Lung microvascular endothelial cell (primary cell): ENCODE data around the gene NAPEPLD. TPM values are rescaled to one million over a fixed set of nuclear protein-coding genes. Genes with fewer than 3 reads are reported as not detected.
"Not testable (repeated sequence)": the region's sequence is repeated elsewhere in the genome, so short reads cannot be mapped to it uniquely, and the experiment has no call there.

ENCODE experiments used
- DNase-seq, 2 donors: peaks; one replicate each; pipeline versions ENCODE4 v3.0.0 to v3.0.0-alpha.2; 2010; ENCODE audit warnings: low read depth in 2 of 2
- total RNA-seq: library from RNA; depleted of rRNA; stranded (reverse); fragments of >200 nt; gene quantifications from 2 replicates; pipeline ENCODE4 v1.2.1, GENCODE V29; 2014

NAPEPLD gene
- 2.4 and 3.0 TPM in 2 replicates for total RNA-seq

DNA sequence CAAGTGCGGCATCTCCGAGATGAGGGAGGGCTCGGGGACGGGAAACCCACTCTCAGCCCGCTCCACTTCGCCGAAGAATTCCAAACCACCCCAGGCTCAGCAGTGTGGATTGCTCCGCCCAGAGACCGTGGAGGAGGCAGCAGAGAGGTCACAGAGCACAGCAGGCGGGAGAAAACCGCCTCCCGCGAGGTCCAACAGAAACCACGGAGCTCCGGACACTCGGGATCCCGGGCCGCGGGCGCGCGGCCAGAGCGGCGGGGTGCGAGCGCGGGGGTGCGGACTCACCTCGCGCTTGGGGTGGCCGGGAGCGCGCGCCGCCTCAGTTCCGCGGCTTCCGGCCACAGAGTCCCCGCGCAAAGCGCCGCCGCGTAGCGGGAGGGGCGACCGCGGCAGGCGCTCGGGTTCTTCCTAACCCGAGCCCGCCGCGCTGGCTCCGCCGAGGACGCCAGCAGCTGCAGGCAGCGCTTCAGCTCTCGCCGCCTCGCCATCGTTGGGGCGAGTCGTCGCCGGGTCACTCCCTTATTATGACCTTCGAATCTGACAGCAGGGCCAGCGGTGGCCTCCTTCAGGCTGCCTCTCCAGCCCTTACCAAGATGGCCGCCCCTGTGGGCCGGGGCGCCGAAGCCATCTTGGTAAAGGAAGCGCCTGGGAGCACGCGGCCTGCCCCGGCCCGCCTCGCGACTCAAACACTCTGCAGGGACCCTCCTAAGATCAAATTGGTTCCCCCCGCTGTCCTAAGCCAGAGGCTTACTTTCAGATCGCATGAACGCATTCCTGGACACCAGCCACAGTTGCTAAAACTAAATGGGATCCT is at the start of gene NAPEPLD:
Gene NAPEPLD (minus strand): TSS at position 106 of the 814 bp plus-strand sequence. CDS start 20,323 bp downstream, outside the sequence.
- peak; percentile 84 to 85 for DNase-seq

DNA sequence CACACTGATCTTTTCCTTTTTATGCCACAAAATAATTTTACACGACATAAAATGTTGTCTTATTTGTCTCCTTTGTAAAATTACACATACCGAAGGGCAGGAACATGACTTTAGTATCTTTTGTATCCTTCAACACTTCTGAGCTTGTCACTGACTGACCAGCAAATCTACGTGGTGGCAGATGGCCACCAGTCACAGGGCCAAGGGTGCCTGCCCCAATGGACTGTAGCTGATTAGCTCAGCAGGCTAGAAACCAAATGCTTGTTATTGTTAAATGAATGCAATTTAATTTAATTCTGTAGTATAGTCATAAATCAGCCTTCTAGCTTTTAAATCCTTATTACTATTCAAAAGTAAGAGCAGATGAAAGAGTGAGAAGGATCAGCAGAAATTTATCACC is 49.2 kb upstream of the NAPEPLD start:
- DNase-seq = not testable (repeated sequence)

DNA sequence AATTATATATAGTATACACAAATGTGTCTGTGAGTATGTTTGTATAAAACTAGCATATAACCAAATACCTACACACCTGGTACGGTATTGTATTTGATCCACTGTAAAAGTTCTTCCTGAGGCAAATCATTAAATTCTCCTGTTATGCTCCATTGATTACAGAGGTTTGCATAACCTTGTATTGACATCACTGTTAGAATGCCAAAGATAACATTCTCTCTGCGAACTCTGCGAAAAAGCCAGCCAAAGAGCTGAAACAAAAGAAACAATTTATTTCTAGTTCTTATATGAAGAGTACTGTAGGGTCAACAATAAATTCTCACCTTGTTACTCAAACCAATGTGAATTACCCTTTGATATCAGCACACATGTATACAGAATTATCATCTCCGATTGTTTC is 46.5 kb upstream of the NAPEPLD start:
- peak in 1 of 2 donors; percentile 49 for DNase-seq

DNA sequence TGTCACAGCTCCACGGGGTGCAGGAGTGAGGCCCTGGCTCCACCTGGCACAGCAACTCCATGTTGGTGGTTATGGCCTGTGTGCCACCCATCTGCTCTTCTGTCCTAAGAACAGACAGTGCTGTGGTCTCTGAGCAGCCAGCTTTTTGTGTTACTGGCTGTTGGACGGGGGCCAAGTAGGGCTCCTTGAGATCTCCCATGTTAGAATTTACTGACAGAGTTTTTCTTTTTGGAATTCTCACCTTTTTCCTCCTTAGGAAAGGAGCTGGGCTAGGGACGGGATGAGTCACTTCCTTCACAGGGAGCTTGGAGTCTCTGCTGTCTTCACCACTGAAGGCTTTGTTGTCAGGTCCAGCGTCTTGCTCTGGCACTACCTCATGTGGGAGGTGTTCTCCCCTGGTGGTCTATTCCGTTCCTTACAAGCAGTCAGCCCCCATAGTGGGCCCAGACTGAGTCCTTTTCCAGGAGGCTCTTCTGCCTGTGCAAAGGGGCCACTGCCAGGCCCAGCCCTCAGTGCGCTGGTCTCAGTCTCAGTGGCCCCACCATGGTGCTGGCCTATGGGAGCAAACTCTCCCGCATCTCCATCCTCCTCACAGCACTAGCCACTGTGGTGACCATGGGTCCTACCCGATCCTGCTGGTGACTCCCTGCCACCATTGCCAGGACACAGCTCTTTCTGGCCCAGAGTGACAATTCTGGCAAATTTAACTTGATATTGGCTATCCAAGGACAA is 23.7 kb upstream of the NAPEPLD start:
- DNase-seq = not testable (repeated sequence)

DNA sequence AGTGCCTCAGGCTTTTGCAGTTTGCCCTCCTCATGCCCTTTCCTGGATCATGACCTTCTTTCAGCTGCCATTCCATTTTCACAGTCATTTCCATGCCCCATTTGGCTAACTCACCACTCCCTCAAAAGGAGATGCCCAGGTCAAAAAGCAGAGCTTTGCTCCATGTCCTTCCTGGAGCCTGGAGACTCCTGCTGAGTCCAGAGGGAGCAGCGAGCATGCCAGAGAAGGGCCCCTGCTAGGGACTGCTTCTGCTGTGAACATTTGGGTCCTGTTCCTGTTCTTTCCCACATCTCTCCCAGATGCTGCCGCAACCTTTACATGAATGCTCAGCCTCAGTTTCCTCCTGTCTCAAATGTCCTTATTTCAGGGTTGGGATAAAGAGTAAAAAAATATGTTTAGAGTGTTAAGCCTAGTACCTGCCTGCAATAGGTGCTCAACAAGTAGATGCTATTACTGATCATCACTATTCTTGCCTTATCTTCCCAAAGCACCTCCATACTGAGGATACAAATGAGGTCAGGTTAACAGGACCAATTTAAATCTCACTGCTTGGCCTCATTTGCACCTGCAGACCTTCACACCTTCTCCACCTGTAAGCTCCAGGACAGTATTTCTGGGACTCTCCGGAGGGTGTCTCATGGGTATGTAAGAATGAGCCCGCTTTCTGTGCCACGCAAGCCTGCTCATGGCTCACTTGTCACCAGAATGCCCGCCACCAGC is 23.0 kb upstream of the NAPEPLD start:
- DNase-seq = not testable (repeated sequence)

DNA sequence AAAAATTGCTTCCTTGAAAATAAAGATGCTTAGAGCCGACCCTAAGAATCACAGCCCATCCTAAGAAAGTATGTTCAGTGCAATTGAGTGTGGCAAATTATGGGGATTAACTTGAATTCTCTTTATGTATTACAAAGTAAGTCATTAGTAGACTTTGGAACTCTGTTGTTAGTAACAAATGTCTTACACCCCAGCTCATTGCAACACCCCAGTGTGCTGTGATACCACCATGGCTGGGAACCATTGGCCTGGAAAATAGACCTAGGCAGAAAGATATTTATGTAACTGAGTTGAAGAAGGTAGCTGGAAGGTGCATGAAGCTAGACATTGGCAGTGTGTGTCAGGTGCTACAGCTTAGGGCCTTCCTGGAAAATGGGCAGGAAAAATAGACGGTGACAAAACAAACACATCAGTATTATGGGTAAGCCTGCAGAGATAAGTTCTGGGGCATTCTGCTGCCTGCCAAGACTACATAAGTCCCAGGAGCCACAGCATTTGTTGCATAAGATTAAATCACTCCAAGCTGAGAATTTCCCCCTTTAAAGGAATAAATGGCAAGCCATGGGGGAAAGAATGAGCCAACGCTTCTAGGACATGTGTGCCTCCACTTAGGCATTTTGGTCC is 18.1 kb upstream of the NAPEPLD start:
- not testable (repeated sequence) for DNase-seq

DNA sequence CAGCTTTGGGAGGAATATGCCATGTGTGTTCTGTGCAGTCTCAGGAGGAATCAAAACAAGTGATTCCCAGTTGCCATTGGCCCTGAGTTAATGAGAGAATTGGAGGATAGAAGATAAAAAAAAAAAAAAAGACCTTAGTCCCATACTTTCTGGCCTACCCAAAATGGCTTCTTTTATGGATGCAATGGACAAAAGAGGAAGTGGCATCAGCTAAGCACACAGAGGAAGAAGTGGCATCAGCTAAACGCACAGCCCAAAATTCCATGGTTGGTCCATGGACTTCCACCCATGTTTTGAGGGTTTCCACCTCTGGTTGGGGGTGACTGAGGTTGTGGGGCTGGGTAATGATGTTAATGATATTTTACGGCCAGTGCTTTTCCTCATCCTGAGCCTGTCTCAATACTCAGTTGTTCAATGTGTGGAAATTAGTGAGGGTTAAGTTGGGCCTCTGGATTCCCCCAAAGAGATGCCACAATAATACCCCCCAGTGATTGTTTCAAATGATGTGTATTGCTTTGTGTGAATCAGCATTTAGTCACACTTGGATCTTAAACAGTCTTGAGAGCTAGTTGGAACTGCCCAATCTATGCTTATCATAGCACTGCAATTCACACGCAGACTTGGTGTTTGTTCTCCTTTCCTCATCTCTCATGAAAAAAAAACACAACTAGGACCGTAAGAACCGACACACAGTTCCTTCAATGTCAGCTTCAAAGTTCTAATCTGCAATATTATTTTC is 14.4 kb upstream of the NAPEPLD start:
- not testable (repeated sequence) for DNase-seq

DNA sequence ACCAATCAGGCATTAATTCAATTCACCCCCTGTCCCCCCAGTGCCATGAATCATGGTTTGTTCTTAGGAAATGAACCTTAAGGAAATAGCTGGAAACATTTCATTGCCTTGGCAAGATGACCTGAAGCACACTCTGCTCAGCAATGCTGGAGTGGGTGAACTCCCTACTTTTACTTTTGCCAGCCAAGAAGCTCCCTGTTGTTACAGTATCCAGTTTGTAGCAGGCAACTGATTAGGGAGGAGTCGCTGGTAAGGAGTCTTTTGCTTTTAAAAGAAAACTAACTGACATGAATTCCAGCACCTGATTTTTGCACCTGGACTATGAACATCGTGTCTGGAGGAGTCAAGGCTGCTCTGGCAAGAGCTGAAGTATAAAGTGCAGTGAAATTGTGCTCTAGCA is 13.7 kb upstream of the NAPEPLD start:
- peak in 1 of 2 donors; percentile 41 for DNase-seq

DNA sequence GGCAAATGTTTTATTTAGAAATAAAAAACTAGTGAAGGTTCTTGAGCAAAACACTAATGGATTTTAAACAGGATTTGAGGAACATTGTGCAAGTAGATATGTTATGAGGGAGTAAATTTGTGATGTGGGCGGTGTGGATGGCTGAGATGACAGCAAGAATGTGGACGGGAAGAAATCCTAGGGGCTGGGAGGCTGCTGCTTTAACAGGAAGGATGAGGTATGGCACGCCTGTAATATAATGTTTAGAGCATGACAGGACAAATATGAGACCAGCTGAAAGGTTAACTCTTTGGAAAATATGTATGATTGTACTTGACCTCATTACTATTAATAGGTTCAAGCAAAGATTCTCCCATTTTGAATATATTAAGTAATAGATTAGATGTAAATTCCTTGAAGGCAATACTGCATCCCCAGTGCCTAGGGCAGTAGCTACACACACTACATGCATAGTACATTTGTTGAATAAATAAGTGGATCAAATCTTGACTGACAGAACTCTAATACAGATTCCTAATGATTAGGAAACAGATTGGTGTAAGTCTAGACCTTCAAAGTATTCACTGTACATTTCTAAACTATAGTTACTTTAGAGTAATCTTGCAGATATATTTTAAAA is 13.2 kb upstream of the NAPEPLD start:
- DNase-seq = not testable (repeated sequence)

DNA sequence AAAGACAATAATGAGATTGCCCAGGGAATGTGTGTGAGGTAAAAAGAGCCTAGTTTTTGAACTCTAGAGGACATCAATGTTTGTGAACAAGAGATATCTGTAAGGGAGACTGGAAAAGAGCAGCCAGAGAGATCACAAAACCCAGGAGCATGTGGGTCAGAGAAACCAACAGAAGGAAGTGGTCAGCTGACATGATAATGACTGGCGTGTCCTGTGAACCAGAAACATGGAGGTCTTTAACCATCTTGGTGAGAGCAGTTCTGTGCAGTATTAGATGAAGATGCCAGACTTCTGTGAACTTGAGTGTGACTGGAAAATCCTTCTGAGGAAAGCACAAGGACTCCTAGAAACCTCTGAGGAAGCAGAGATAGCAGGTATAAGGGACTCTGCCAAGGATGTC is 10.2 kb upstream of the NAPEPLD start:
- not testable (repeated sequence) for DNase-seq

DNA sequence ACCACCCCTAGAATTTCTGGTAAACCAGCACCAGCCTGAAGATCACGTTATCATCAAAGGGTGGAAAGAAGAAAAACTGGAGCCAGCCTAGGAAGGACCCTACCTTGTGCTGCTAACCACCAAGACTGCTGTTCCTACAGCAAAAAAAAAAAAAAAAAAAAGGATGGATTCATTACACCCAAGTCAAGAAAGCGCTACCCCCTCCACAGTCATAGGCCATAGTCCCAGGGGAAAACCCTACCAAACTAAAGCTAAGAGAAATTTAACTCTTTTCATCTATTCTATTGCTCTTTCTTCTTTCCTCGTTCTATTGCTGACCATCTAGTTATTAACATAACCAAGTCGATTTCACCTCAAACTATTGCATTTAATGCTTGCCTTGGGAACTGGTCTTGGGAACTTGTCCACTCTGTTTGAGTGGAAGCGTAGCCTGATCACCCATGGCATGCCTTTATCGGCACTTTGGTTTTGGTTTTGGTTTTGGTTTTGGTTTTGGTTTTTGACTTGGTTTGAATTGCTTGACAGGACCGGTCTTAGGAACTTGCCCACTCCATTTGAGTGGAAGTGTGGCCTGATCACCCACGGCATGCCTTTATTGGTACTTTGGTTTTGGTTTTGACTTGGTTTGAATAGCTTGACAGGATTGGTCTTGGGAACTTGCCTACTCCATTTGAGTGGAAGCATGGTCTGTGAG is 6.6 kb upstream of the NAPEPLD start:
- not testable (repeated sequence) for DNase-seq

DNA sequence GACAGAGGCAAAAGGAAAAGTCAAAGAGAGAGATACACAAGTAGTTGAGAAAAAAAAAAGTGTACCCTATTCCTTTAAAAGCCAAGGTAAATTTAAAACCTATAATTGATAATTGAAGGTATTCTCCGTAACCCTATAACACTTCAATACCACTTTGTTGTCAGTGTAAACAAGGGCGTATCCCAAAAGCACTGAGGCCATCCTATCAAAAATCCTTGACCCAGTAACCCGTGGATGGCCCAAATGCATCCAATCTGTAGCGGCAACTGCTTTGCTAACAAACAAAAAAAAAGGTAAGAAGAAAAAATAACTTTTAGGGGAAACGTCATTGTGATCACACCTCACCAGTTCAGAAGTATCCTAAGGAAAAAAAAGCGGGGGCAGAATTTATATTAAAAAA is 5.1 kb upstream of the NAPEPLD start:
- DNase-seq = no peak

DNA sequence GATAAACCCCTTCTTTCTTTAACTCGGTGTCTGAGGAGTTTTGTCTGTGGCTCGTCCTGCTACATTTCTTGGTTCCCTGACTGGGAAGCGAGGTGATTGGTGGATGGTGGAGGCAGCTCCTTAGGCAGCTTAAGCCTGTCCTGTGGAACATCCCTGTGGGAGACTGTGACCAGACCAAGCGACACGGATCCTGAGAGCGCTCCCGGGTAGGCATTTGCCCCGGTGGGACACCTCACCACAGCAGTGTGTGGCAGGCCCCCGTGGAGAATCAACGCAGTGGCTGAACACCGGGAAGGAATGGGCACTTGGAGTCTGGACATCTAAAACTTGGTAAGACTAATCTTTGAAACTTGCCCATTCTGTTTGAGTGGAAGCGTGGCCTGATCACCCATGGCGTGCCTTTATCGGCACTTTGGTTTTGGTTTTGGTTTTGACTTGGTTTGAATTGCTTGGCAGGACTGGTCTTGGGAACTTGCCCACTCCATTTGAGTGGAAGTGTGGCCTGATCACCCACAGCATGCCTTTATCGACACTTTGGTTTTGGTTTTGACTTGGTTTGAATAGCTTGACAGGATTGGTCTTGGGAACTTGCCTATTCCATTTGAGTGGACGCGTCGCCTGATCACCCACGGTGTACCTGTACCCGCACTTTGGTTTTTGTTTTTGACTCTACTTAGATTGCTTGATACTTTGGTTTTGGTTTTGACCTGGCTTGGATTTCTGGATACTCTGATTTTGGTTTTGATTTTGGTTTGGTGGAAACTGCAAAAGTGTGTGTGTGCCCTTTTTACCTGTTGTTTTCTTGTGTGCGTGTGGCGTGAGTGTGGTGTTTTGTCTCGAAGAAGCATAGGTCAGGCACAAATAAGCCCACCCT is 4.1 kb upstream of the NAPEPLD start:
- not testable (repeated sequence) for DNase-seq

DNA sequence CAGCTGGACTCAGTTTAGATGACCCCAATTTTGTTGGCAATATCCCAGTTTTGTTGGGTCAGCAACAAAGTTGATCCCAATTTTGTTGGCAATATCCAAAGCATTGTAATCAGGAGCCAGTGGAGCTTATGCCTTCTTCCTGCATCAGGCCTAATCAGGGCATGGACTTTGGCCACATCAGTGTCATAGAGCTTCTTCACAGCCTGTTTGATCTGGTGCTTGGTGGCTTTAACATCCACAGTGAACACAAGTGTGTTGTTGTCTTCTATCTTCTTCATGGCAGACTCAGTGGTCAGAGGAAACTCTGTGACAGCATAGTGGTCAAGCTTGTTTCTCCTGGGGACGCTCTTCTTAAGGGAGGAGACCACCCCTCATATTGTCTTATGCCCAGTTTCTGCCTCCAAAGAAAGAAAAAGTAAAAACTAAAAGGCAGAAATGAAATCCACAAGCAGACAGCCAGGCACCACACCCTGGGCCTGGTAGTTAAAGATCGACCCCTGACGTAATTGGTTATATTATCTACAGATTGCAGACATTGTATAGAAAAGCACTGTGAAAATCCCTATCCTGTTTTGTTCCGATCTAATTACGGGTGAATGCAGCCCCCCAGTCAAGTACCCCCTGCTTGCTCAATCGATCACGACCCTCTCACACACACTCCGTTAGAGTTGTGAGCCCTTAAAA is 3.2 kb upstream of the NAPEPLD start:
- DNase-seq = not testable (repeated sequence)

DNA sequence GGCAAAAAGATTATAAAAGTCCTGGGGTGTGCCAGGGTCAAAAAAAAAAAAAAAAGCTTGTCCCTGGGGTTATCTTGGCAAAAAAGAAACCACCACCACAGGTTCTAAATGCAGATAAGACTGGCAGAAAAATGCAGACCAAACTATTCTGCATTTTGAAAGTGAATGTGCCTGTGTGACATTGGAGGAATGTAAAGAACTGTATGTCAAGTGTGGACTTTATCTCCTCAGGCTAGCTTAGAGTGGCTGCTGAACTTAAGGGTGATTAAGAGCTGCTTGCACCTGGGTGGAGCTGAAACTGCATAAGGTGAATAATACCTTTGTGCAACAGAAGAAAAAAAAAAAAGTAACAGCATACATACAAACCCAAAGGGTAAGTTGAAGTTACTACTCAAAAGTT is 1.3 kb upstream of the NAPEPLD start:
- no peak for DNase-seq

DNA sequence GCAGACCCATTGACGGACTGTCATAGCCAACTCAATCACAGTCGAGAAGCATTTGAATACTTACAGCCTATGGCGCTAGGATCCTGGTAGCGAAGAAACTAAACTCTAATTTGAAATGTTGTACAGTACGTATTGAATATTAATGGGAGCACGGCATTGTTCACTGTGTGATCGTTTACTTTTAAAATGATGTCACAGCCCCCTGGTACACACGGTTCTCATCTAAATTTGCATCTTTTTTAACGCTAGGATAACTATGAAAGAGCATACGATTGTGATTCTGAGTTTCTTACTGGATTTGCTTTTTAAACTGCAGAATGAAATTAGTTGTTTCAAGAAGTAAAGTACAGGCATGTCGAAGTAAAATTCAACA is 895 bp upstream of the NAPEPLD start:
- DNase-seq = no peak

DNA sequence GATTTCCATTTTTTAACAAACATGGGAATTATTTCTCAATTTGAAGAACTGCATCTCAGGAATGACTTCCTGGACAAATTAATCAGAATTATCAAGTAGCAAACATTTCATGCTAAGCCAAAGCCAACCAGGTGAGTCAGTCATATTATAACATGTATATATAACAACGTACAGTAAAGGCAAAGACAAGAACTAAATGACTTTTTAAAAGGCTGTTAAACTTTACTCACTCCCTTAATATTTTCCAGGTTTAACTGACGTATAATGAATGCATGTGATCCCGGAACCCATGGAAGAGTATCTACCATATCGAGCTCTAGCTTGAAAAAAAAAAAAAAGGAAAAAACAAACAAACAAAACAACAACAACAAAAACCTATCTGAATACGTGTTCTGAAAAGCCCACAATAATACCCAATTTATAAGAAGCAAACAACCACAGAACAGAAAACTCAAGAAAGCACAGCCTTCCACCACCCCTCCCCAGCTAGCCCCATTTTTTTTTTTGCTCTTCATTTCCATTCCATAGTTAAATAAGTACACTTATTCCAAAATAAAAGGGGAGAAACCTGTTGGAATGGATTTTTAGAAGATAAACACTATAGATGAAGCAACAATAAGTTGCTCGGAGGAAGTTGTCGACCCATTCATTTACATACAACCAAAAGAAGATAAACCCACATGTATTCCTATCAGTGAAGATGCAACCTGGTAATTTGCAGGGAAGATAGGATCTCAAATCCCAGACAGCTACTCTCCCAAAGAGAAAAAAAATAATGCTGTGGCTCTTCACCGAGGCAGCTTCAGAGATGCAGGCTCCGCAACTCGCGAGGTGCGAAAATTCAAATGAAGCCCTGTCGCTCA is 537 bp downstream of the NAPEPLD start:
- peak; percentile 5 to 12 for DNase-seq
